CD14-positive monocyte (primary cell): Measurements from ENCODE around the gene OSBPL10. TPM values are rescaled to one million over a fixed set of nuclear protein-coding genes. Genes with fewer than 3 reads are reported as not detected.

Source experiments
- DNase-seq, 3 donors: peaks; one replicate each; pipeline ENCODE4 v3.0.0-alpha.2; 2011 to 2022
- H2AFZ ChIP-seq: 2 replicates; pipeline ENCODE4 v1.6.0; 2012; ENCODE audit warnings: mild to moderate bottlenecking, low read depth, low read length, inconsistent platforms; ENCODE audit not compliant: insufficient read depth, poor library complexity, severe bottlenecking
- H3K27ac ChIP-seq, 2 donors: 1 replicate in 1 of 2; 2 replicates in 1 of 2; pipeline ENCODE4 v1.5.1; 2012 to 2013; ENCODE audit warnings: low read length in 2 of 2, control low read depth in 1 of 2, inconsistent platforms in 1 of 2, low read depth in 1 of 2, mild to moderate bottlenecking in 1 of 2
- H3K27me3 ChIP-seq, 2 donors: one replicate each; pipeline versions ENCODE4 v1.6.0 to v1.6.1; 2011 to 2013; ENCODE audit warnings: low read length in 2 of 2; ENCODE audit not compliant: control insufficient read depth in 2 of 2, insufficient read depth in 2 of 2
- H3K36me3 ChIP-seq, 2 donors: replicated peaks in 1 of 2; 1 replicate in 1 of 2; 2 replicates in 1 of 2; pipeline versions ENCODE4 v1.5.1 to v1.6.1; 2012 to 2013; ENCODE audit warnings: low read length in 2 of 2, control low read depth in 1 of 2, inconsistent platforms in 1 of 2, mild to moderate bottlenecking in 1 of 2; ENCODE audit not compliant: insufficient read depth in 2 of 2, control insufficient read depth in 1 of 2
- H3K4me1 ChIP-seq, 2 donors: 1 replicate in 1 of 2; 2 replicates in 1 of 2; pipeline versions ENCODE4 v1.5.1 to v1.6.1; 2012 to 2013; ENCODE audit warnings: low read length in 2 of 2, control low read depth in 1 of 2, inconsistent platforms in 1 of 2, mild to moderate bottlenecking in 1 of 2, moderate library complexity in 1 of 2; ENCODE audit not compliant: insufficient read depth in 2 of 2, control insufficient read depth in 1 of 2
- H3K4me2 ChIP-seq: replicated peaks from 2 replicates; pipeline ENCODE3; 2012; ENCODE audit warnings: low read length, moderate library complexity, mild to moderate bottlenecking; ENCODE audit not compliant: poor library complexity, severe bottlenecking; ENCODE audit errors: extremely low read depth
- H3K4me3 ChIP-seq, 3 experiments: fragments of 200-600 bp in 1 of 3; sonication (generic) in 1 of 3; replicated peaks in 1 of 3; 1 replicate in 2 of 3; 2 replicates in 1 of 3; pipeline ENCODE4 v1.5.1; 2011 to 2013; ENCODE audit warnings: low read length in 3 of 3, mild to moderate bottlenecking in 3 of 3, control low read depth in 2 of 3, low read depth in 2 of 3, inconsistent platforms in 1 of 3, moderate library complexity in 1 of 3
- H3K79me2 ChIP-seq: 2 replicates; pipeline ENCODE4 v1.6.0; 2012; ENCODE audit warnings: mild to moderate bottlenecking, control low read depth, inconsistent platforms, low read length, moderate library complexity; ENCODE audit not compliant: insufficient read depth
- H3K9ac ChIP-seq: 2 replicates; pipeline ENCODE4 v1.6.0; 2017; ENCODE audit warnings: low read length, mild to moderate bottlenecking; ENCODE audit not compliant: insufficient read depth, poor library complexity, severe bottlenecking
- H3K9me3 ChIP-seq, 2 donors: replicated peaks in 1 of 2; 1 replicate in 1 of 2; 2 replicates in 1 of 2; pipeline versions ENCODE4 v1.5.1 to v1.6.1; 2012 to 2013; ENCODE audit warnings: low read length in 2 of 2, control low read depth in 1 of 2; ENCODE audit not compliant: control insufficient read depth in 1 of 2, insufficient read depth in 1 of 2
- H4K20me1 ChIP-seq: 2 replicates; pipeline ENCODE4 v1.6.0; 2012; ENCODE audit warnings: mild to moderate bottlenecking, low read length, control low read depth, moderate library complexity; ENCODE audit not compliant: insufficient read depth
- H3K27ac Mint-ChIP-seq, 7 donors: one replicate each; pipeline ENCODE4 v1.8.0; 2020; ENCODE audit warnings: mild to moderate bottlenecking in 7 of 7, mixed read lengths in 7 of 7, moderate library complexity in 6 of 7, inconsistent platforms in 2 of 7
- H3K27me3 Mint-ChIP-seq, 3 donors: one replicate each; pipeline ENCODE4 v1.8.0; 2021 to 2022; ENCODE audit warnings: low read depth in 3 of 3, mild to moderate bottlenecking in 3 of 3, mixed read lengths in 3 of 3, moderate library complexity in 3 of 3, inconsistent platforms in 1 of 3
- H3K36me3 Mint-ChIP-seq, 2 donors: one replicate each; pipeline ENCODE4 v1.8.0; 2020; ENCODE audit warnings: mixed read lengths in 2 of 2, inconsistent platforms in 1 of 2, mild to moderate bottlenecking in 1 of 2
- H3K4me1 Mint-ChIP-seq: one replicate; pipeline ENCODE4 v1.8.0; 2020; ENCODE audit warnings: mild to moderate bottlenecking, mixed read lengths
- H3K4me3 Mint-ChIP-seq, 2 donors: one replicate each; pipeline ENCODE4 v1.8.0; 2020; ENCODE audit warnings: mild to moderate bottlenecking in 2 of 2, mixed read lengths in 2 of 2, moderate library complexity in 1 of 2
- H3K9me3 Mint-ChIP-seq, 7 donors: one replicate each; pipeline ENCODE4 v1.8.0; 2020 to 2022; ENCODE audit warnings: mixed read lengths in 7 of 7, mild to moderate bottlenecking in 6 of 7, moderate library complexity in 6 of 7, inconsistent platforms in 2 of 7
- CTCF ChIP-seq: fragments of 200-600 bp; IDR thresholded peaks from one replicate; pipeline ENCODE4 v1.8.0; 2022; ENCODE audit warnings: antibody characterized with exemption, mild to moderate bottlenecking
- WGBS: methylation state at CpG from one replicate; pipeline ENCODE4 v1.1.5; 2013; ENCODE audit warnings: missing lambda C conversion rate; ENCODE audit not compliant: insufficient coverage; 5-methylcytosine and 5-hydroxymethylcytosine counted together
- intact Hi-C, 2 donors: fragments of 100-400 bp; cut with micrococcal nuclease; formaldehyde crosslinking; loops; one replicate each; pipeline versions ENCODE4 v1.15.0 to v1.15.1; 2023
- polyA plus RNA-seq, 3 donors: library from polyadenylated mRNA; depleted of rRNA in 1 of 3; unstranded in 2 of 3; stranded (reverse) in 1 of 3; fragments of 300-500 nt in 2 of 3; fragments of >200 nt in 1 of 3; fragmentation: Illumina TruSeq in 2 of 3; gene quantifications; 1 replicate in 2 of 3; 2 replicates in 1 of 3; pipeline ENCODE4 v1.2.3, GENCODE V29; 2012 to 2021

The OSBPL10 gene
- polyA plus RNA-seq, 3 donors, result 0.03 TPM; not detected in 2

GRCh38 chr3:32000877-32001276, 19.8 kb upstream of the OSBPL10 start:
- WGBS, result 100% methylated on average over 1 of the region's 3 CpGs
- TF ChIP-seq CTCF, result no peak
- H3K9me3 ChIP-seq, result no peaks in the 10 kb centered on the region
- no peak overlapping the region for H3K9ac ChIP-seq
- H3K4me2 ChIP-seq, result no peak overlapping the region
- H3K27ac ChIP-seq, result no peak overlapping the region
- intact Hi-C loops, result no loop called here
- no peak overlapping the region for H3K4me3 Mint-ChIP-seq
- no peaks in the 10 kb centered on the region for H3K27me3 ChIP-seq
- no peak for DNase-seq
- H3K79me2 ChIP-seq, result no peaks in the 10 kb centered on the region
- H2AFZ ChIP-seq, result no peak overlapping the region
- H3K4me3 ChIP-seq, result no peak overlapping the region
- no peaks in the 10 kb centered on the region for H4K20me1 ChIP-seq
- H3K4me1 Mint-ChIP-seq, result peaks cover 10% of the 10 kb centered on the region
- H3K9me3 Mint-ChIP-seq, result peaks cover 0 to 6% (median 2%) of the 10 kb centered on the region in 7 donors
- H3K27ac Mint-ChIP-seq, result no peak overlapping the region
- H3K36me3 Mint-ChIP-seq, result no peaks in the 10 kb centered on the region
- H3K4me1 ChIP-seq, result peaks cover 0 to 8% of the 10 kb centered on the region in 2 donors
- H3K27me3 Mint-ChIP-seq, result peaks cover 0 to 5% (median 4%) of the 10 kb centered on the region in 3 donors
- H3K36me3 ChIP-seq, result no peaks in the 10 kb centered on the region

GRCh38 chr3:31999907-32000439, 18.9 kb upstream of the OSBPL10 start:
- Histone ChIP-seq H3K27ac (no peak overlapping the region), H3K27me3 (no peaks in the 10 kb centered on the region), H2AFZ (no peak overlapping the region), H3K4me2 (no peak overlapping the region), H3K4me1 (peaks cover 0 to 8% of the 10 kb centered on the region in 2 donors), H3K9me3 (peaks cover 0 to 2% of the 10 kb centered on the region in 2 donors), H3K9ac (no peak overlapping the region), H3K36me3 (no peaks in the 10 kb centered on the region), H3K4me3 (no peak overlapping the region), H3K79me2 (no peaks in the 10 kb centered on the region), H4K20me1 (no peaks in the 10 kb centered on the region)
- no peak overlapping the region for H3K27ac Mint-ChIP-seq
- DNase-seq, result no peak
- peaks cover 10% of the 10 kb centered on the region for H3K4me1 Mint-ChIP-seq
- peaks cover 0 to 5% (median 4%) of the 10 kb centered on the region in 3 donors for H3K27me3 Mint-ChIP-seq
- H3K9me3 Mint-ChIP-seq, result peaks cover 0 to 8% (median 7%) of the 10 kb centered on the region in 7 donors
- H3K36me3 Mint-ChIP-seq, result no peaks in the 10 kb centered on the region
- WGBS, result 76% methylated on average over 4 of the region's 7 CpGs
- intact Hi-C loops, result no loop called here
- no peak for TF ChIP-seq CTCF
- no peak overlapping the region for H3K4me3 Mint-ChIP-seq
